Sigmoid colon (tissue), 4 donors: ENCODE results near the gene STX3.

Experiments used
- CTCF ChIP-seq, 4 experiments: fragments of 450-650 bp in 3 of 4; fragments of 200-600 bp in 1 of 4; IDR thresholded peaks; one replicate each; pipeline ENCODE4 v1.5.1; 2016 to 2019; ENCODE audit warnings: antibody characterized with exemption in 4 of 4, mild to moderate bottlenecking in 3 of 4, moderate library complexity in 2 of 4
- EP300 ChIP-seq, 4 donors: sonication (generic); formaldehyde crosslinking; IDR thresholded peaks; one replicate each; pipeline ENCODE4 v1.6.1; 2017; ENCODE audit warnings: antibody characterized with exemption in 4 of 4
- POLR2A ChIP-seq, 2 donors: fragments of 450-650 bp; IDR thresholded peaks; one replicate each; pipeline ENCODE4 v1.6.1; 2016; ENCODE audit warnings: antibody characterized with exemption in 2 of 2, mild to moderate bottlenecking in 2 of 2, moderate library complexity in 2 of 2
- POLR2AphosphoS5 ChIP-seq, 4 donors: sonication (generic); formaldehyde crosslinking; IDR thresholded peaks; one replicate each; pipeline ENCODE4 v1.6.1; 2017; ENCODE audit warnings: antibody characterized with exemption in 4 of 4

GRCh38 chr11:59754494-59754858, 700 bp upstream of the STX3 start:
- TF ChIP-seq EP300 (IDR thresholded peaks at IDR 0.05) = no peak
- TF ChIP-seq CTCF (IDR thresholded peaks at IDR 0.05) = no peak
- TF ChIP-seq POLR2A (IDR thresholded peaks at IDR 0.05) = no peak
- TF ChIP-seq POLR2AphosphoS5 (IDR thresholded peaks at IDR 0.05) = no peak
